IMR-90 (cell line): ENCODE results near the gene NPR2. TPM values are rescaled to one million over a fixed set of nuclear protein-coding genes. Genes with fewer than 3 reads are reported as not detected.
A peak's percentile ranks its signal among the peaks of the same experiment; 100 is the strongest.

Experiments used
- ATAC-seq: fragments of 200-7000 bp; cut with Tn5 transposase; 2 replicates; pipeline ENCODE4 v1.9.1; 2020; ENCODE audit warnings: low read depth, mild to moderate bottlenecking, moderate library complexity
- BruUV-seq: library from RNA; stranded (reverse); fragments of 400-500 nt; replicated peaks from 2 replicates; lab custom pipeline; 2021; lab: Mats Ljungman, UMichigan
- CTCF ChIA-PET: fragments of 300-600 bp; formaldehyde crosslinking; extraction: SDS; loops from one replicate; lab custom pipeline; 2021; ENCODE audit warnings: antibody characterized with exemption; lab: Yijun Ruan, JAX
- POLR2A ChIA-PET: fragments of 300-600 bp; sonication (Branson Sonifier 250); formaldehyde crosslinking; loops from one replicate; lab custom pipeline; 2022; ENCODE audit warnings: antibody characterized with exemption; ENCODE audit not compliant: unreplicated experiment; lab: Charles Lee
- DNase-seq: peaks from one replicate; pipeline ENCODE4 v3.0.0; 2013
- H2AFZ ChIP-seq: replicated peaks from 2 replicates; pipeline ENCODE3; 2013; ENCODE audit warnings: low read length, mild to moderate bottlenecking; ENCODE audit not compliant: poor library complexity
- H2AK5ac ChIP-seq: 2 replicates; pipeline ENCODE4 v1.6.1; 2013; ENCODE audit warnings: low read depth, low read length, inconsistent platforms
- H2AK9ac ChIP-seq: replicated peaks from 2 replicates; pipeline ENCODE3; 2013; ENCODE audit warnings: mild to moderate bottlenecking, low read depth, low read length, moderate library complexity; ENCODE audit not compliant: poor library complexity
- H2BK120ac ChIP-seq: 2 replicates; pipeline ENCODE4 v1.6.1; 2013; ENCODE audit warnings: low read depth, low read length, inconsistent platforms
- H2BK15ac ChIP-seq: 3 replicates; pipeline ENCODE4 v1.6.1; 2013; ENCODE audit warnings: low read depth, low read length, inconsistent platforms
- H2BK20ac ChIP-seq: 2 replicates; pipeline ENCODE4 v1.6.1; 2013; ENCODE audit warnings: low read depth, mild to moderate bottlenecking, inconsistent platforms, low read length, moderate library complexity
- H2BK5ac ChIP-seq: 2 replicates; pipeline ENCODE4 v1.6.1; 2013; ENCODE audit warnings: mild to moderate bottlenecking, low read depth, low read length, inconsistent platforms; ENCODE audit not compliant: poor library complexity, severe bottlenecking
- H3K14ac ChIP-seq: replicated peaks from 2 replicates; pipeline ENCODE4 v1.6.1; 2013; ENCODE audit warnings: low read depth, low read length, inconsistent platforms
- H3K18ac ChIP-seq: 2 replicates; pipeline ENCODE4 v1.6.1; 2013; ENCODE audit warnings: low read depth, low read length, control low read depth
- H3K23ac ChIP-seq: 2 replicates; pipeline ENCODE4 v1.6.1; 2013; ENCODE audit warnings: low read depth, low read length, inconsistent platforms
- H3K27ac ChIP-seq: 2 replicates; pipeline ENCODE4 v1.5.1; 2013; ENCODE audit warnings: mild to moderate bottlenecking, control low read depth, low read length; ENCODE audit not compliant: insufficient read depth
- H3K27me3 ChIP-seq: 2 replicates; pipeline ENCODE4 v1.6.1; 2013; ENCODE audit warnings: low read length; ENCODE audit not compliant: control insufficient read depth, insufficient read depth
- H3K36me3 ChIP-seq: 2 replicates; pipeline ENCODE4 v1.6.1; 2013; ENCODE audit warnings: low read length, mixed read lengths; ENCODE audit not compliant: control insufficient read depth, insufficient read depth
- H3K4ac ChIP-seq: 2 replicates; pipeline ENCODE4 v1.6.1; 2013; ENCODE audit warnings: low read depth, low read length, inconsistent platforms
- H3K4me1 ChIP-seq: 2 replicates; pipeline ENCODE4 v1.6.1; 2013; ENCODE audit warnings: low read length, mixed read lengths; ENCODE audit not compliant: control insufficient read depth, insufficient read depth
- H3K4me2 ChIP-seq: 2 replicates; pipeline ENCODE4 v1.6.1; 2013; ENCODE audit warnings: low read depth, mild to moderate bottlenecking, control low read depth, low read length, moderate library complexity
- H3K4me3 ChIP-seq: 2 replicates; pipeline ENCODE4 v1.5.1; 2013; ENCODE audit warnings: low read depth, mild to moderate bottlenecking, control low read depth, low read length, moderate library complexity; ENCODE audit not compliant: insufficient read depth
- H3K56ac ChIP-seq: 2 replicates; pipeline ENCODE4 v1.6.1; 2013; ENCODE audit warnings: low read length, inconsistent platforms; ENCODE audit not compliant: insufficient read depth; ENCODE audit errors: extremely low read depth
- H3K79me1 ChIP-seq, 2 experiments: 2 replicates each; pipeline ENCODE4 v1.6.1; 2013; ENCODE audit warnings: low read length in 2 of 2, inconsistent platforms in 1 of 2, low read depth in 1 of 2
- H3K9ac ChIP-seq: 2 replicates; pipeline ENCODE4 v1.6.1; 2013; ENCODE audit warnings: low read depth, low read length, control low read depth
- H3K9me1 ChIP-seq: 2 replicates; pipeline ENCODE4 v1.6.1; 2013; ENCODE audit warnings: low read length, inconsistent platforms; ENCODE audit not compliant: insufficient read depth
- H3K9me3 ChIP-seq: 2 replicates; pipeline ENCODE4 v1.6.1; 2013; ENCODE audit warnings: low read length; ENCODE audit not compliant: control insufficient read depth, insufficient read depth
- H4K20me1 ChIP-seq: 2 replicates; pipeline ENCODE4 v1.6.1; 2013; ENCODE audit warnings: low read length, inconsistent platforms; ENCODE audit not compliant: insufficient read depth
- H4K5ac ChIP-seq: 2 replicates; pipeline ENCODE4 v1.6.1; 2013; ENCODE audit warnings: mild to moderate bottlenecking, low read depth, low read length, control low read depth
- H4K8ac ChIP-seq, 2 experiments: 2 replicates each; pipeline ENCODE4 v1.6.1; 2013; ENCODE audit warnings: low read depth in 2 of 2, low read length in 2 of 2, control low read depth in 1 of 2, inconsistent platforms in 1 of 2
- H4K91ac ChIP-seq: 2 replicates; pipeline ENCODE4 v1.6.1; 2013; ENCODE audit warnings: low read depth, low read length, inconsistent platforms; ENCODE audit not compliant: insufficient read depth
- BHLHE40 ChIP-seq: fragments of 150-350 bp; IDR thresholded peaks from 2 replicates; pipeline ENCODE4 v1.6.1; 2016; ENCODE audit warnings: mild to moderate bottlenecking, low read depth, low read length
- CEBPB ChIP-seq: IDR thresholded peaks from 2 replicates; pipeline ENCODE4 v1.6.1; 2012; ENCODE audit warnings: low read depth, low read length, improper control_type of control experiment
- CHD1 ChIP-seq: IDR thresholded peaks from 2 replicates; pipeline ENCODE4 v1.6.1; 2012; ENCODE audit warnings: low read depth, low read length, improper control_type of control experiment
- CTCF ChIP-seq: conservative IDR thresholded peaks from 2 replicates; pipeline ENCODE4 v1.5.1; 2012; ENCODE audit warnings: mild to moderate bottlenecking, low read depth, low read length, improper control_type of control experiment
- ELK1 ChIP-seq: fragments of 150-350 bp; IDR thresholded peaks from 2 replicates; pipeline ENCODE4 v1.6.1; 2016; ENCODE audit warnings: low read depth, mild to moderate bottlenecking, low read length, moderate library complexity, borderline replicate concordance
- FOS ChIP-seq: fragments of 150-350 bp; IDR thresholded peaks from 2 replicates; pipeline ENCODE4 v1.6.1; 2016; ENCODE audit warnings: low read depth, low read length
- MAFK ChIP-seq: IDR thresholded peaks from 2 replicates; pipeline ENCODE4 v1.6.1; 2012; ENCODE audit warnings: low read depth, low read length, improper control_type of control experiment
- MAZ ChIP-seq: IDR thresholded peaks from 2 replicates; pipeline ENCODE4 v1.6.1; 2012; ENCODE audit warnings: low read depth, mild to moderate bottlenecking, low read length, improper control_type of control experiment, moderate library complexity, borderline replicate concordance
- MXI1 ChIP-seq: IDR thresholded peaks from 2 replicates; pipeline ENCODE4 v1.6.1; 2012; ENCODE audit warnings: low read depth, mild to moderate bottlenecking, low read length, moderate library complexity, borderline replicate concordance
- NFE2L2 ChIP-seq: fragments of 150-350 bp; IDR thresholded peaks from 2 replicates; pipeline ENCODE4 v1.6.1; 2016; ENCODE audit warnings: low read depth, mild to moderate bottlenecking, low read length
- POLR2A ChIP-seq: IDR thresholded peaks from 2 replicates; pipeline ENCODE4 v1.6.1; 2012; ENCODE audit warnings: mild to moderate bottlenecking, low read depth, low read length
- RFX5 ChIP-seq: IDR thresholded peaks from 2 replicates; pipeline ENCODE4 v1.8.0; 2012; ENCODE audit warnings: low read depth, mild to moderate bottlenecking, low read length, moderate library complexity
- SMC3 ChIP-seq: fragments of 150-350 bp; IDR thresholded peaks from 2 replicates; pipeline ENCODE4 v1.6.1; 2016; ENCODE audit warnings: low read depth, mild to moderate bottlenecking, antibody characterized with exemption, low read length, moderate library complexity
- WGBS, 2 experiments: methylation state at CpG; one replicate each; pipeline versions ENCODE4 v1.1.5 to v1.1.7; 2013; ENCODE audit warnings: missing lambda C conversion rate in 2 of 2; ENCODE audit not compliant: insufficient read length in 1 of 2; ENCODE audit errors: extremely low coverage in 2 of 2; 5-methylcytosine and 5-hydroxymethylcytosine counted together
- dilution Hi-C: fragments of 300-500 bp; cut with HindIII; formaldehyde crosslinking; loops from one replicate; pipeline ENCODE4 v1.14.3; 2018; ENCODE audit warnings: low sequenced_read_pairs; ENCODE audit not compliant: unreplicated experiment
- in situ Hi-C: fragments of 300-500 bp; cut with MboI; formaldehyde crosslinking; loops from 3 replicates; pipeline ENCODE4 v1.14.3; 2019; ENCODE audit warnings: low sequenced_read_pairs, inconsistent platforms, mixed read lengths
- intact Hi-C: fragments of 100-400 bp; cut with micrococcal nuclease; formaldehyde crosslinking; loops from 2 replicates; pipeline ENCODE4 v1.10.0; 2022
- polyA plus RNA-seq, 3 experiments: library from polyadenylated mRNA; depleted of rRNA; stranded (reverse); fragments of >200 nt; gene quantifications; 2 replicates each; pipeline ENCODE4 v1.2.3, GENCODE V29; 2012; ENCODE audit warnings: low replicate concordance in 1 of 3
- total RNA-seq: library from RNA; depleted of rRNA; stranded (reverse); fragments of >200 nt; gene quantifications from 2 replicates; pipeline ENCODE4 v1.2.3, GENCODE V29; 2012

Gene NPR2
- total and polyA plus RNA-seq, 2 of the 4 experiments (the other 2 are of a cell fraction): 5.2 to 35.7 TPM

- Histone ChIP-seq H3K56ac (no peak overlapping the region), H3K79me1 (no peaks in the 10 kb centered on the region), H2BK120ac (no peak overlapping the region), H2BK20ac (no peak overlapping the region), H2AK9ac (no peak overlapping the region), H3K4me3 (no peak overlapping the region), H3K14ac (no peak overlapping the region), H3K23ac (no peak overlapping the region), H4K91ac (no peak overlapping the region), H4K20me1 (no peaks in the 10 kb centered on the region), H3K9ac (no peak overlapping the region), H3K36me3 (peaks cover 2% of the 10 kb centered on the region; the same call in 1 of the 2 replicates), H3K4me1 (peaks cover 7% of the 10 kb centered on the region; the same call in 1 of the 2 replicates), H2BK15ac (no peak overlapping the region), H3K9me3 (no peaks in the 10 kb centered on the region), H3K4me2 (no peak overlapping the region), H2AFZ (no peak overlapping the region), H4K5ac (no peak overlapping the region), H3K27me3 (peaks cover 2% of the 10 kb centered on the region; the same call in 1 of the 2 replicates), H2BK5ac (no peak overlapping the region), H3K4ac (no peak overlapping the region), H4K8ac (no peak overlapping the region), H2AK5ac (no peak overlapping the region), H3K27ac (no peak overlapping the region), H3K9me1 (peaks cover 5% of the 10 kb centered on the region), H3K18ac (no peak overlapping the region)
- ChIA-PET CTCF (no interaction called here), POLR2A (no interaction called here)
- DNase-seq (peak; percentile 41), ATAC-seq (no peak)
- intact Hi-C loops: no loop called here
- dilution Hi-C loops: no loop called here
- TF ChIP-seq CHD1 (no peak), FOS (no peak), RFX5 (no peak), MXI1 (no peak), ELK1 (no peak), BHLHE40 (no peak), NFE2L2 (no peak), CTCF (no peak), SMC3 (no peak), MAFK (no peak), MAZ (no peak), POLR2A (no peak), CEBPB (no peak)
- in situ Hi-C loops: no loop called here
- WGBS, 2 experiments: 94% methylated on average over 2 of the region's 2 CpGs; no CpG with 5 or more reads in 1 of the 2 experiments
- no TSS peak for BruUV-seq
These were observed 30.7 kb upstream of the NPR2 start for GRCh38 chr9:35760651-35761050.
